ENCODE measurements around the gene TAGAP.
A peak's percentile ranks its signal among the peaks of the same experiment; 100 is the strongest.

TAGAP gene

DNA sequence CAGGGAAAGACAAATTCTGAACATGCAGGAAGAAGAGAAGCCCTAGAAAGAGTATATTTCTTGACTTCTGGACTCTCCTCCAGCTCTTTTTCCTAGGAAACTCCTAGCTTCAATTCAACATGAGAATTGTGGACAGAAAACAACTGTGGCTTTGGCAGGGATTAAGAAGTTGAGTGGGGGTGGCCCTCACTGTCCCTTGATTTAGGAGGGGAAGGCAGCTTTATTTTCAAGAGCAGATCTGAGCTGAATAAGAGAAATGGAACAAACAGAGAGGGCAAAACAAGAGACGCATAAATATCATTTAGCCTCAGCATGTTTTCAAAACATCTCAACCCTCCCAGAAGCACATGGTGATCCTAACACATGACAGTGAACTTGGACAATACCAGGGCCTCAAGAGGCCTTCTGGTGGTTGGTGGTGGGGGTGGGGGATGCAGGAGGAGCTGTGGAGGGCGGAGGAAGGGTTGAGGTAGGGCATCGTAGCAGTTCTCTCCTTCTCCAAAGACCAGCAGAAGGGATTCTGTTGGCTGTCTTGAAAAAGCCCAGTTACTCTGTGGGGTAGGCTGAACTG, 21.1 kb upstream of the TAGAP start:
- no peaks in the 10 kb centered on the region for H4K20me1 ChIP-seq (ENCODE audit: control insufficient read depth, insufficient read depth, low read depth, low read length)
- H3K27me3 ChIP-seq (ENCODE audit: control insufficient read depth, low read length): no peaks in the 10 kb centered on the region
- no peaks in the 10 kb centered on the region for H3K79me2 ChIP-seq (ENCODE audit: control insufficient read depth, low read length)
- H3K36me3 ChIP-seq (ENCODE audit: control insufficient read depth, low read length): no peaks in the 10 kb centered on the region
- H3K27ac ChIP-seq (ENCODE audit: low read depth, low read length): no peak overlapping the region
- H3K4me1 ChIP-seq (ENCODE audit: control insufficient read depth, low read length): peaks cover 89% of the 10 kb centered on the region
- H3K9me2 ChIP-seq (replicated peaks; ENCODE audit: control insufficient read depth, low read length): no peaks in the 10 kb centered on the region
- TF ChIP-seq EZH2phosphoT487 (IDR thresholded peaks at IDR 0.05; ENCODE audit: borderline replicate concordance, low read length): no peak
- TF ChIP-seq, protein P1, sequence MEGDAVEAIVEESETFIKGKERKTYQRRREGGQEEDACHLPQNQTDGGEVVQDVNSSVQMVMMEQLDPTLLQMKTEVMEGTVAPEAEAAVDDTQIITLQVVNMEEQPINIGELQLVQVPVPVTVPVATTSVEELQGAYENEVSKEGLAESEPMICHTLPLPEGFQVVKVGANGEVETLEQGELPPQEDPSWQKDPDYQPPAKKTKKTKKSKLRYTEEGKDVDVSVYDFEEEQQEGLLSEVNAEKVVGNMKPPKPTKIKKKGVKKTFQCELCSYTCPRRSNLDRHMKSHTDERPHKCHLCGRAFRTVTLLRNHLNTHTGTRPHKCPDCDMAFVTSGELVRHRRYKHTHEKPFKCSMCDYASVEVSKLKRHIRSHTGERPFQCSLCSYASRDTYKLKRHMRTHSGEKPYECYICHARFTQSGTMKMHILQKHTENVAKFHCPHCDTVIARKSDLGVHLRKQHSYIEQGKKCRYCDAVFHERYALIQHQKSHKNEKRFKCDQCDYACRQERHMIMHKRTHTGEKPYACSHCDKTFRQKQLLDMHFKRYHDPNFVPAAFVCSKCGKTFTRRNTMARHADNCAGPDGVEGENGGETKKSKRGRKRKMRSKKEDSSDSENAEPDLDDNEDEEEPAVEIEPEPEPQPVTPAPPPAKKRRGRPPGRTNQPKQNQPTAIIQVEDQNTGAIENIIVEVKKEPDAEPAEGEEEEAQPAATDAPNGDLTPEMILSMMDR (IDR thresholded peaks at IDR 0.05; ENCODE audit: low read depth, low read length, poor library complexity, severe bottlenecking): no peak
- H3K4me2 ChIP-seq (ENCODE audit: low read length): no peak overlapping the region
- no peaks in the 10 kb centered on the region for H3K9me3 ChIP-seq (ENCODE audit: control insufficient read depth, insufficient read depth, low read length)
- H3F3A ChIP-seq (ENCODE audit: control insufficient read depth, insufficient read depth): peaks cover 31% of the 10 kb centered on the region
- no peak overlapping the region for H3K4me3 ChIP-seq (ENCODE audit: low read length)

DNA sequence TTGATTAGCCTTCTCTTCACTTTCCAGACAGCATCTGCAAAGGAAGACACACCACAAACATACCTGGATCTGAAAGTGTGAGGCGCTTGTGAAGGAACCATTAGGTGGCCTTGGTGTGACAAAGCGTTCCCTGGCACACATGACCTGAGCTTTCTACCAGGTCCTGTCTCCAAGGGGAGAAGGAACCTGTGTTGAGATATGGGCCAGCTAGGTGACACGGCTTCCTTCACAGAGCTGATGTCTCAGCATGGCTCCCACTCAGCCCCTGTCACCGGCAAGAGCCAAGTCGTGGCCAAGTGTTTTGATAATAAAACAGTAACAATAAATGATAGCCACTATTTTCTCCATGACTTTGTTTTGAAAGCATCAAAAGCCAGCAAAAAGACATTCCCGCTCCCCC, 20.3 kb upstream of the TAGAP start:
- H3K4me2 ChIP-seq (ENCODE audit: low read length): peak overlapping the region; percentile 84; the same call in 1 of the 2 replicates
- peaks cover 96% of the 10 kb centered on the region for H3K4me1 ChIP-seq (ENCODE audit: control insufficient read depth, low read length)
- no peaks in the 10 kb centered on the region for H3K9me3 ChIP-seq (ENCODE audit: control insufficient read depth, insufficient read depth, low read length)
- TF ChIP-seq, protein P1 (IDR thresholded peaks at IDR 0.05; ENCODE audit: low read depth, low read length, poor library complexity, severe bottlenecking): no peak
- no peak for TF ChIP-seq EZH2phosphoT487 (IDR thresholded peaks at IDR 0.05; ENCODE audit: borderline replicate concordance, low read length)
- H3K79me2 ChIP-seq (ENCODE audit: control insufficient read depth, low read length): no peaks in the 10 kb centered on the region
- H3K9me2 ChIP-seq (replicated peaks; ENCODE audit: control insufficient read depth, low read length): no peaks in the 10 kb centered on the region
- no peak overlapping the region for H3K4me3 ChIP-seq (ENCODE audit: low read length)
- H4K20me1 ChIP-seq (ENCODE audit: control insufficient read depth, insufficient read depth, low read depth, low read length): no peaks in the 10 kb centered on the region
- peaks cover 31% of the 10 kb centered on the region for H3F3A ChIP-seq (ENCODE audit: control insufficient read depth, insufficient read depth)
- H3K36me3 ChIP-seq (ENCODE audit: control insufficient read depth, low read length): no peaks in the 10 kb centered on the region
- H3K27ac ChIP-seq (ENCODE audit: low read depth, low read length): no peak overlapping the region
- H3K27me3 ChIP-seq (ENCODE audit: control insufficient read depth, low read length): no peaks in the 10 kb centered on the region

DNA sequence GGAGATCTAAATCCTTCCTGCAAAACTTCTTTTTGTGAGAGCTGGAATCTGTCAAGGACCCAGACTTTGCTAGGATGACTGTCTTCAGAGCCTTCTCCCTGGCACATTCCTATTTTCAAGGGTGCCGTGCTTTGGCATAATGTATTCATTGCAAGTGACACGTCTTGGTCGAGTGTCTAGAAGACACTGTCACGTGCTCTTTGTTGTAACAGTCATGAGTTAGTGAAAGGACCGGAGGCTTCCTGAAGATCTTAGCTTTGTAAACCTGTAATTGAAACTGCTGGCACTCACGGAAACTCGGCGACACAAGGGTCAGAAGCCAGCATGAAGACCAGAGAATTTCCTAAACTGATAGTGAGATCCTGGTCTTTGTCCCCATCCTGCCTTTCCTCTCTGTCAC, 19.7 kb upstream of the TAGAP start:
- no peaks in the 10 kb centered on the region for H3K79me2 ChIP-seq (ENCODE audit: control insufficient read depth, low read length)
- H3K4me1 ChIP-seq (ENCODE audit: control insufficient read depth, low read length): peaks cover 96% of the 10 kb centered on the region
- H3K4me3 ChIP-seq (ENCODE audit: low read length): peak overlapping the region; percentile 12; the same call in 1 of the 2 replicates
- H3F3A ChIP-seq (ENCODE audit: control insufficient read depth, insufficient read depth): peaks cover 31% of the 10 kb centered on the region
- H3K9me3 ChIP-seq (ENCODE audit: control insufficient read depth, insufficient read depth, low read length): no peaks in the 10 kb centered on the region
- no peaks in the 10 kb centered on the region for H3K27me3 ChIP-seq (ENCODE audit: control insufficient read depth, low read length)
- no peaks in the 10 kb centered on the region for H3K36me3 ChIP-seq (ENCODE audit: control insufficient read depth, low read length)
- peak overlapping the region; percentile 84 for H3K4me2 ChIP-seq (ENCODE audit: low read length)
- TF ChIP-seq EZH2phosphoT487 (IDR thresholded peaks at IDR 0.05; ENCODE audit: borderline replicate concordance, low read length): no peak
- TF ChIP-seq, protein P1 (IDR thresholded peaks at IDR 0.05; ENCODE audit: low read depth, low read length, poor library complexity, severe bottlenecking): no peak
- peak overlapping the region; percentile 97 for H3K27ac ChIP-seq (ENCODE audit: low read depth, low read length)
- no peaks in the 10 kb centered on the region for H4K20me1 ChIP-seq (ENCODE audit: control insufficient read depth, insufficient read depth, low read depth, low read length)
- H3K9me2 ChIP-seq (replicated peaks; ENCODE audit: control insufficient read depth, low read length): no peaks in the 10 kb centered on the region

Data from DOHH2 (cell line).